HepG2 (cell line): Measurements from ENCODE around the gene DAGLB. TPM values are rescaled to one million over a fixed set of nuclear protein-coding genes. Genes with fewer than 3 reads are reported as not detected.

Experiments used
- CCDC6 ChIP-seq: sonication (generic); formaldehyde crosslinking; IDR thresholded peaks from 2 replicates; pipeline ENCODE4 v1.8.1; 2022; ENCODE audit warnings: mild to moderate bottlenecking, missing genetic modification reagents, moderate library complexity
- CSRNP2 ChIP-seq: sonication (generic); formaldehyde crosslinking; conservative IDR thresholded peaks from 2 replicates; pipeline ENCODE4 v1.8.0; 2022; ENCODE audit warnings: low read depth, missing genetic modification reagents
- HCFC1 ChIP-seq: fragments of 150-350 bp; IDR thresholded peaks from 2 replicates; pipeline ENCODE4 v1.6.1; 2014; ENCODE audit warnings: low read depth, low read length
- HOXA9 ChIP-seq: sonication (generic); formaldehyde crosslinking; IDR thresholded peaks from 2 replicates; pipeline ENCODE4 v1.8.1; 2022; ENCODE audit warnings: missing genetic modification reagents, mild to moderate bottlenecking, moderate library complexity, borderline replicate concordance
- MBNL3 ChIP-seq: fragments of 250-450 bp; sonication (Bioruptor Pico); conservative IDR thresholded peaks from 2 replicates; pipeline ENCODE4 v1.8.0; 2022; ENCODE audit warnings: mild to moderate bottlenecking, inconsistent platforms
- RBM22 ChIP-seq: fragments of 200-400 bp; formaldehyde crosslinking; optimal IDR thresholded peaks from 2 replicates; pipeline ENCODE3; 2017; ENCODE audit warnings: mild to moderate bottlenecking, low read length, moderate library complexity
- TCF7 ChIP-seq: sonication (generic); IDR thresholded peaks from 2 replicates; pipeline ENCODE4 v1.6.1; 2016; ENCODE audit warnings: antibody characterized with exemption, low read depth
- ZFYVE20 ChIP-seq: sonication (generic); formaldehyde crosslinking; IDR thresholded peaks from 2 replicates; pipeline ENCODE4 v1.8.0; 2023; ENCODE audit warnings: low read depth, mild to moderate bottlenecking, moderate library complexity, missing genetic modification reagents, borderline replicate concordance
- ZNF550 ChIP-seq: sonication (generic); formaldehyde crosslinking; IDR thresholded peaks from 2 replicates; pipeline ENCODE4 v1.4.0; 2020; ENCODE audit warnings: mild to moderate bottlenecking, missing genetic modification reagents, borderline replicate concordance
- polyA plus RNA-seq, 8 experiments: library from polyadenylated mRNA; depleted of rRNA in 3 of 8; stranded (reverse) in 7 of 8; unstranded in 1 of 8; fragments of >200 nt; fragmentation: Illumina TruSeq in 4 of 8; extraction: Trizol in 4 of 8; gene quantifications; 2 replicates each; pipeline versions ENCODE4 v1.2.1 to v1.2.3, GENCODE V29; 2011 to 2016; ENCODE audit warnings: low read depth in 4 of 8, missing spikeins in 1 of 8, mixed read lengths in 1 of 8; ENCODE audit not compliant: insufficient read depth in 1 of 8
- total RNA-seq, 5 experiments: library from RNA; depleted of rRNA; stranded (reverse); fragments of >200 nt; fragmentation: Illumina TruSeq; extraction: Trizol; gene quantifications; 2 replicates each; pipeline ENCODE4 v1.2.3, GENCODE V29; 2016; ENCODE audit warnings: low read depth in 1 of 5
- TF ChIP-seq, protein P1 (sequence below): sonication (generic); formaldehyde crosslinking; IDR thresholded peaks from one replicate; pipeline ENCODE4 v1.5.1; 2020; ENCODE audit warnings: mild to moderate bottlenecking, missing genetic modification reagents; ENCODE audit errors: not compliant biosample characterization
- TF ChIP-seq, protein P2 (sequence below): sonication (generic); formaldehyde crosslinking; IDR thresholded peaks from 2 replicates; pipeline ENCODE4 v1.4.0; 2020; ENCODE audit warnings: low read depth, missing genetic modification reagents
- TF ChIP-seq, protein P3 (sequence below), 2 experiments: fragments of 450-650 bp in 1 of 2; sonication (generic) in 1 of 2; formaldehyde crosslinking; IDR thresholded peaks; 2 replicates each; pipeline versions ENCODE4 v1.5.0 to v1.8.0; 2020 to 2022; ENCODE audit warnings: mild to moderate bottlenecking in 1 of 2, missing genetic modification reagents in 1 of 2

The DAGLB gene
- total and polyA plus RNA-seq, 2 of the 13 experiments (the other 11 are each of a cell fraction or from before 2014, with no cell fraction given) = 7.9 to 9.8 TPM

DNA sequence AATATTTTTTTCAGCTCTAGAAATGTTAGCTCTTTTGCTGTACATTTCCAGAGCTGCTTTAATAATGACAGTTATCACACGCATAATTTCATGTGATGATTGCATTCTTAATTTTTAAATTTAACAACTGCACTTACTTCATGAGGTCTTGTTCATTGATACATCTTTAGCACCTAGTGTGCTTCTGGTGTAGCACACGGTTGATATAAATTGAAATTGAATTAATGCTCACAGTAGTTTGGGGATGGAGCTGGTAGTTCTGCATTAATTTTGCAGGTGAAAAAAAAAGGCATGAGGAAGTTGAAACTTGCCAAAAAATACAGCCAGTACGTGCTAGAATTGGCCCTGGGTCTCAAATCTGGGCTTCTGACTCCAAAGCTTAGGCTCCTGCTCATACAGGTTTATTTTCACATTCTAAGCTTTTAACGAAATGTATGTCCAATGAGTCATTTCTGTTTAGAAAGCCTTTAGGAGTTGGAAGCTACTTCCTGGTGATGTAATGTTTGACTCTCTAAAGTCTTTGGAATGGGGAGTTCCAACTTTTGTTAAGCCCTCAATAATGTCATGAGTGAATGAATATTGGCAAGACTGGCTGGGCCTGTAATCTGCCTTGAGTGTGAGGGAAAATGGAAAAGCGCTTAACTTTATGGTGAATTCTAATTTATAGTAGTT, 62.5 kb downstream of the DAGLB start (continued):
- TF ChIP-seq, protein P1, sequence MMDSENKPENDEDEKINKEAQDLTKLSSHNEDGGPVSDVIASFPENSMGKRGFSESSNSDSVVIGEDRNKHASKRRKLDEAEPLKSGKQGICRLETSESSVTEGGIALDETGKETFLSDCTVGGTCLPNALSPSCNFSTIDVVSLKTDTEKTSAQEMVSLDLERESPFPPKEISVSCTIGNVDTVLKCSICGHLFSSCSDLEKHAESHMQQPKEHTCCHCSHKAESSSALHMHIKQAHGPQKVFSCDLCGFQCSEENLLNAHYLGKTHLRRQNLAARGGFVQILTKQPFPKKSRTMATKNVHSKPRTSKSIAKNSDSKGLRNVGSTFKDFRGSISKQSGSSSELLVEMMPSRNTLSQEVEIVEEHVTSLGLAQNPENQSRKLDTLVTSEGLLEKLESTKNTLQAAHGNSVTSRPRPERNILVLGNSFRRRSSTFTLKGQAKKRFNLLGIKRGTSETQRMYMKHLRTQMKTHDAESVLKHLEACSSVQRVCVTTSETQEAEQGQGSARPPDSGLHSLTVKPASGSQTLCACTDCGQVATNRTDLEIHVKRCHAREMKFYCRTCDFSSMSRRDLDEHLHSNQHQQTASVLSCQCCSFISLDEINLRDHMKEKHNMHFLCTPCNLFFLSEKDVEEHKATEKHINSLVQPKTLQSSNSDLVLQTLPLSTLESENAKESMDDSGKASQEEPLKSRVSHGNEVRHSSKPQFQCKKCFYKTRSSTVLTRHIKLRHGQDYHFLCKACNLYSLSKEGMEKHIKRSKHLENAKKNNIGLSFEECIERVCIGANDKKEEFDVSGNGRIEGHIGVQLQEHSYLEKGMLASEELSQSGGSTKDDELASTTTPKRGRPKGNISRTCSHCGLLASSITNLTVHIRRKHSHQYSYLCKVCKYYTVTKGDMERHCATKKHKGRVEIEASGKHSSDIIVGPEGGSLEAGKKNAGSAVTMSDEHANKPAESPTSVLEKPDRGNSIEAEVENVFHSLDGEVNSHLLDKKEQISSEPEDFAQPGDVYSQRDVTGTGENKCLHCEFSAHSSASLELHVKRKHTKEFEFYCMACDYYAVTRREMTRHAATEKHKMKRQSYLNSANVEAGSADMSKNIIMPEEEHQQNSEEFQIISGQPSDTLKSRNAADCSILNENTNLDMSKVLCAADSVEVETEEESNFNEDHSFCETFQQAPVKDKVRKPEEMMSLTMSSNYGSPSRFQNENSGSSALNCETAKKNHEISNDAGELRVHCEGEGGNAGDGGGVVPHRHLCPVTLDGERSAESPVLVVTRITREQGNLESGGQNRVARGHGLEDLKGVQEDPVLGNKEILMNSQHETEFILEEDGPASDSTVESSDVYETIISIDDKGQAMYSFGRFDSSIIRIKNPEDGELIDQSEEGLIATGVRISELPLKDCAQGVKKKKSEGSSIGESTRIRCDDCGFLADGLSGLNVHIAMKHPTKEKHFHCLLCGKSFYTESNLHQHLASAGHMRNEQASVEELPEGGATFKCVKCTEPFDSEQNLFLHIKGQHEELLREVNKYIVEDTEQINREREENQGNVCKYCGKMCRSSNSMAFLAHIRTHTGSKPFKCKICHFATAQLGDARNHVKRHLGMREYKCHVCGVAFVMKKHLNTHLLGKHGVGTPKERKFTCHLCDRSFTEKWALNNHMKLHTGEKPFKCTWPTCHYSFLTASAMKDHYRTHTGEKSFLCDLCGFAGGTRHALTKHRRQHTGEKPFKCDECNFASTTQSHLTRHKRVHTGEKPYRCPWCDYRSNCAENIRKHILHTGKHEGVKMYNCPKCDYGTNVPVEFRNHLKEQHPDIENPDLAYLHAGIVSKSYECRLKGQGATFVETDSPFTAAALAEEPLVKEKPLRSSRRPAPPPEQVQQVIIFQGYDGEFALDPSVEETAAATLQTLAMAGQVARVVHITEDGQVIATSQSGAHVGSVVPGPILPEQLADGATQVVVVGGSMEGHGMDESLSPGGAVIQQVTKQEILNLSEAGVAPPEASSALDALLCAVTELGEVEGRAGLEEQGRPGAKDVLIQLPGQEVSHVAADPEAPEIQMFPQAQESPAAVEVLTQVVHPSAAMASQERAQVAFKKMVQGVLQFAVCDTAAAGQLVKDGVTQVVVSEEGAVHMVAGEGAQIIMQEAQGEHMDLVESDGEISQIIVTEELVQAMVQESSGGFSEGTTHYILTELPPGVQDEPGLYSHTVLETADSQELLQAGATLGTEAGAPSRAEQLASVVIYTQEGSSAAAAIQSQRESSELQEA (CRISPR knock-in tag) = no peak
- TF ChIP-seq ZFYVE20 (CRISPR knock-in tag) (no peak), CCDC6 (CRISPR knock-in tag) (no peak), CSRNP2 (CRISPR knock-in tag) (no peak), TCF7 (no peak), HOXA9 (CRISPR knock-in tag) (no peak), HCFC1 (no peak), ZNF550 (no peak), MBNL3 (CRISPR knock-in tag) (no peak), RBM22 (no peak)
- TF ChIP-seq, protein P2, sequence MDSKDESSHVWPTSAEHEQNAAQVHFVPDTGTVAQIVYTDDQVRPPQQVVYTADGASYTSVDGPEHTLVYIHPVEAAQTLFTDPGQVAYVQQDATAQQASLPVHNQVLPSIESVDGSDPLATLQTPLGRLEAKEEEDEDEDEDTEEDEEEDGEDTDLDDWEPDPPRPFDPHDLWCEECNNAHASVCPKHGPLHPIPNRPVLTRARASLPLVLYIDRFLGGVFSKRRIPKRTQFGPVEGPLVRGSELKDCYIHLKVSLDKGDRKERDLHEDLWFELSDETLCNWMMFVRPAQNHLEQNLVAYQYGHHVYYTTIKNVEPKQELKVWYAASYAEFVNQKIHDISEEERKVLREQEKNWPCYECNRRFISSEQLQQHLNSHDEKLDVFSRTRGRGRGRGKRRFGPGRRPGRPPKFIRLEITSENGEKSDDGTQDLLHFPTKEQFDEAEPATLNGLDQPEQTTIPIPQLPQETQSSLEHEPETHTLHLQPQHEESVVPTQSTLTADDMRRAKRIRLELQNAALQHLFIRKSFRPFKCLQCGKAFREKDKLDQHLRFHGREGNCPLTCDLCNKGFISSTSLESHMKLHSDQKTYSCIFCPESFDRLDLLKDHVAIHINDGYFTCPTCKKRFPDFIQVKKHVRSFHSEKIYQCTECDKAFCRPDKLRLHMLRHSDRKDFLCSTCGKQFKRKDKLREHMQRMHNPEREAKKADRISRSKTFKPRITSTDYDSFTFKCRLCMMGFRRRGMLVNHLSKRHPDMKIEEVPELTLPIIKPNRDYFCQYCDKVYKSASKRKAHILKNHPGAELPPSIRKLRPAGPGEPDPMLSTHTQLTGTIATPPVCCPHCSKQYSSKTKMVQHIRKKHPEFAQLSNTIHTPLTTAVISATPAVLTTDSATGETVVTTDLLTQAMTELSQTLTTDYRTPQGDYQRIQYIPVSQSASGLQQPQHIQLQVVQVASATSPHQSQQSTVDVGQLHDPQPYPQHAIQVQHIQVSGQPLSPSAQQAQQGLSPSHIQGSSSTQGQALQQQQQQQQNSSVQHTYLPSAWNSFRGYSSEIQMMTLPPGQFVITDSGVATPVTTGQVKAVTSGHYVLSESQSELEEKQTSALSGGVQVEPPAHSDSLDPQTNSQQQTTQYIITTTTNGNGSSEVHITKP (CRISPR knock-in tag) = peak; percentile 35; the same call in 1 of the 2 replicates
- TF ChIP-seq, protein P3, sequence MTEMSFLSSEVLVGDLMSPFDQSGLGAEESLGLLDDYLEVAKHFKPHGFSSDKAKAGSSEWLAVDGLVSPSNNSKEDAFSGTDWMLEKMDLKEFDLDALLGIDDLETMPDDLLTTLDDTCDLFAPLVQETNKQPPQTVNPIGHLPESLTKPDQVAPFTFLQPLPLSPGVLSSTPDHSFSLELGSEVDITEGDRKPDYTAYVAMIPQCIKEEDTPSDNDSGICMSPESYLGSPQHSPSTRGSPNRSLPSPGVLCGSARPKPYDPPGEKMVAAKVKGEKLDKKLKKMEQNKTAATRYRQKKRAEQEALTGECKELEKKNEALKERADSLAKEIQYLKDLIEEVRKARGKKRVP (CRISPR knock-in tag; IDR thresholded peaks at IDR 0.05) = peak in 1 of 2 experiments; percentile 83; a peak in 2 of 4 replicates
